Body of pancreas (tissue), 4 donors: ENCODE results near the gene SIRPA.

Experiments
- POLR2A ChIP-seq, 3 donors: fragments of 450-650 bp; IDR thresholded peaks; one replicate each; pipeline ENCODE4 v1.6.1; 2016; ENCODE audit warnings: antibody characterized with exemption in 3 of 3, mild to moderate bottlenecking in 2 of 3
- TF ChIP-seq, protein P1 (sequence below), 7 experiments: fragments of 450-650 bp in 4 of 7; fragments of 200-600 bp in 3 of 7; sonication (generic) in 3 of 7; IDR thresholded peaks; one replicate each; pipeline ENCODE4 v1.5.1; 2016 to 2019; ENCODE audit warnings: antibody characterized with exemption in 7 of 7

DNA sequence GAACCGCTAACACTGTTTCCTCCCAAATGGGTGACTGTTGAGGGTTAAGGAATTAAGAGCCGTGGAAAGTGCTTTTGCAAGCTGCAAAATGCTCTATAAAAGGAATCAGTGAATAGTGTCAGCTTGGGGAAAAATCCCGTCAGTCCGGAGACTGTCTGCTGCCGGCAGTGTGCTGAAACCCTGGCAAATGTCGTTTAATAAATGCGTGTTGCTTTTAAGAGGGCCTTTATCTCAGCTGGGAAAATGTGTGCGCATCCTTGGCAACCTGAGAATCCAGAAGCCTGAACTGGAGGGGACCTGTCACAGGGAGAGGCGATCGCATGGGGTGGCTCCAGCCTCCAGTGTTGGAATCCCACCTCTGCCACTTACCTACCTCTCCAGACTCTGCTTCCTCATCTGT is 9.8 kb downstream of the SIRPA start:
- TF ChIP-seq, protein P1, sequence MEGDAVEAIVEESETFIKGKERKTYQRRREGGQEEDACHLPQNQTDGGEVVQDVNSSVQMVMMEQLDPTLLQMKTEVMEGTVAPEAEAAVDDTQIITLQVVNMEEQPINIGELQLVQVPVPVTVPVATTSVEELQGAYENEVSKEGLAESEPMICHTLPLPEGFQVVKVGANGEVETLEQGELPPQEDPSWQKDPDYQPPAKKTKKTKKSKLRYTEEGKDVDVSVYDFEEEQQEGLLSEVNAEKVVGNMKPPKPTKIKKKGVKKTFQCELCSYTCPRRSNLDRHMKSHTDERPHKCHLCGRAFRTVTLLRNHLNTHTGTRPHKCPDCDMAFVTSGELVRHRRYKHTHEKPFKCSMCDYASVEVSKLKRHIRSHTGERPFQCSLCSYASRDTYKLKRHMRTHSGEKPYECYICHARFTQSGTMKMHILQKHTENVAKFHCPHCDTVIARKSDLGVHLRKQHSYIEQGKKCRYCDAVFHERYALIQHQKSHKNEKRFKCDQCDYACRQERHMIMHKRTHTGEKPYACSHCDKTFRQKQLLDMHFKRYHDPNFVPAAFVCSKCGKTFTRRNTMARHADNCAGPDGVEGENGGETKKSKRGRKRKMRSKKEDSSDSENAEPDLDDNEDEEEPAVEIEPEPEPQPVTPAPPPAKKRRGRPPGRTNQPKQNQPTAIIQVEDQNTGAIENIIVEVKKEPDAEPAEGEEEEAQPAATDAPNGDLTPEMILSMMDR (IDR thresholded peaks at IDR 0.05): no peak
- no peak for TF ChIP-seq POLR2A (IDR thresholded peaks at IDR 0.05)
